Right lobe of liver (tissue), 6 donors: Measurements from ENCODE around the gene PLXNA4. TPM values are rescaled to one million over a fixed set of nuclear protein-coding genes. Genes with fewer than 3 reads are reported as not detected.

Experiments
- ATAC-seq, 4 donors: fragments of 200-7000 bp; cut with Tn5 transposase; one replicate each; pipeline ENCODE4 v1.9.1; 2020; ENCODE audit warnings: mild to moderate bottlenecking in 4 of 4, moderate library complexity in 4 of 4
- DNase-seq, 3 donors: peaks; one replicate each; pipeline ENCODE4 v3.0.0-alpha.2; 2020
- H3K27ac ChIP-seq, 3 donors: fragments of 200-600 bp; one replicate each; pipeline ENCODE4 v1.8.0; 2022
- H3K27me3 ChIP-seq, 2 donors: fragments of 200-600 bp; one replicate each; pipeline ENCODE4 v1.8.0; 2022
- H3K36me3 ChIP-seq, 4 donors: fragments of 200-600 bp; sonication (generic) in 1 of 4; one replicate each; pipeline versions ENCODE4 v1.5.1 to v1.8.0; 2017 to 2022; ENCODE audit warnings: control low read depth in 1 of 4
- H3K4me1 ChIP-seq, 4 donors: fragments of 200-600 bp; sonication (generic) in 1 of 4; one replicate each; pipeline versions ENCODE4 v1.5.1 to v1.8.0; 2017 to 2022; ENCODE audit warnings: control low read depth in 1 of 4
- H3K4me3 ChIP-seq, 3 donors: fragments of 200-600 bp; one replicate each; pipeline ENCODE4 v1.8.0; 2022
- H3K9me3 ChIP-seq, 4 donors: fragments of 200-600 bp; sonication (generic) in 1 of 4; one replicate each; pipeline versions ENCODE4 v1.5.1 to v1.8.0; 2017 to 2022; ENCODE audit warnings: control low read depth in 1 of 4
- CTCF ChIP-seq, 4 donors: fragments of 200-600 bp in 3 of 4; fragments of 450-650 bp in 1 of 4; IDR thresholded peaks; one replicate each; pipeline versions ENCODE4 v1.5.1 to v1.8.0; 2016 to 2022; ENCODE audit warnings: antibody characterized with exemption in 4 of 4, mild to moderate bottlenecking in 2 of 4
- POLR2A ChIP-seq: fragments of 450-650 bp; IDR thresholded peaks from one replicate; pipeline ENCODE4 v1.6.1; 2017; ENCODE audit warnings: antibody characterized with exemption, mild to moderate bottlenecking
- WGBS: methylation state at CpG from one replicate; pipeline ENCODE4 v1.1.6; 2018; ENCODE audit warnings: low coverage, low lambda C conversion rate; ENCODE audit not compliant: insufficient coverage; ENCODE audit errors: missing lambda C conversion rate; 5-methylcytosine and 5-hydroxymethylcytosine counted together
- intact Hi-C, 2 donors: fragments of 100-400 bp; cut with DNase I; formaldehyde crosslinking; loops; one replicate each; pipeline versions ENCODE4 v1.11.2 to v1.14.1; 2022
- total RNA-seq, 6 experiments: library from RNA; depleted of rRNA in 2 of 6; stranded (reverse); fragments of >200 nt in 2 of 6; fragmentation: NEBNext Ultra II Directional in 3 of 6; extraction: Animal tissue kit (Norgen Biotek cat#: 25700) in 3 of 6; gene quantifications; one replicate each; pipeline versions ENCODE4 v1.1.0 to v1.2.4, GENCODE V29; 2016 to 2023
- donor health status: DM: no; HTN: yes; CAD: no.
- donor health status: DM: no; HTN: no; CAD: no.
- donor health status: DM: no; HTN: no; CAD: no.
- donor health status: DM: no; HTN: yes; CAD: no.
- donor health status: DM: no; HTN: yes; CAD: no.

PLXNA4 gene
- total RNA-seq, 6 experiments from 2014 or later = 0.17 to 0.90 (median 0.30) TPM

GRCh38 chr7:132350741-132351140 is 225.5 kb downstream of the PLXNA4 start:
- intact Hi-C loops = no loop called here
- H3K4me3 ChIP-seq = no peak overlapping the region
- TF ChIP-seq POLR2A (no peak), CTCF (IDR thresholded peaks at IDR 0.05) (no peak)
- ATAC-seq (no peak), DNase-seq (no peak)
- H3K9me3 ChIP-seq = no peaks in the 10 kb centered on the region
- no peaks in the 10 kb centered on the region for H3K27me3 ChIP-seq
- no peak overlapping the region for H3K27ac ChIP-seq
- H3K4me1 ChIP-seq = no peaks in the 10 kb centered on the region
- H3K36me3 ChIP-seq = no peaks in the 10 kb centered on the region

GRCh38 chr7:132349075-132349474 is 227.2 kb downstream of the PLXNA4 start:
- TF ChIP-seq CTCF (IDR thresholded peaks at IDR 0.05) (no peak), POLR2A (no peak)
- no peak for DNase-seq
- intact Hi-C loops = no loop called here
- WGBS = 46% methylated on average over 2 of the region's 3 CpGs
- H3K27me3 ChIP-seq = no peaks in the 10 kb centered on the region
- H3K9me3 ChIP-seq = no peaks in the 10 kb centered on the region
- ATAC-seq = no peak
- no peak overlapping the region for H3K4me3 ChIP-seq
- H3K4me1 ChIP-seq = no peaks in the 10 kb centered on the region
- H3K27ac ChIP-seq = no peak overlapping the region
- H3K36me3 ChIP-seq = no peaks in the 10 kb centered on the region

GRCh38 chr7:132348341-132348740 is 227.9 kb downstream of the PLXNA4 start:
- no peak for TF ChIP-seq POLR2A
- no peak for TF ChIP-seq CTCF (IDR thresholded peaks at IDR 0.05)
- no peak overlapping the region for H3K27ac ChIP-seq
- H3K4me1 ChIP-seq = no peaks in the 10 kb centered on the region
- 31% methylated on average over 4 of the region's 4 CpGs for WGBS
- intact Hi-C loops = no loop called here
- no peaks in the 10 kb centered on the region for H3K36me3 ChIP-seq
- H3K4me3 ChIP-seq = no peak overlapping the region
- DNase-seq = no peak
- no peaks in the 10 kb centered on the region for H3K27me3 ChIP-seq
- no peaks in the 10 kb centered on the region for H3K9me3 ChIP-seq
- peak; percentile 35 to 68 (median 50) for ATAC-seq

- WGBS = 79% methylated on average over 2 of the region's 3 CpGs
- no peak for TF ChIP-seq POLR2A
- no peak for TF ChIP-seq CTCF (IDR thresholded peaks at IDR 0.05)
- H3K36me3 ChIP-seq = no peaks in the 10 kb centered on the region
- H3K27me3 ChIP-seq = no peaks in the 10 kb centered on the region
- no peak overlapping the region for H3K4me3 ChIP-seq
- ATAC-seq (no peak), DNase-seq (no peak)
- no peak overlapping the region for H3K27ac ChIP-seq
- no peaks in the 10 kb centered on the region for H3K9me3 ChIP-seq
- intact Hi-C loops = no loop called here
- no peaks in the 10 kb centered on the region for H3K4me1 ChIP-seq
Measured at GRCh38 chr7:132347858-132348257, 228.4 kb downstream of the PLXNA4 start.

GRCh38 chr7:132347123-132347522 is 229.1 kb downstream of the PLXNA4 start:
- Histone ChIP-seq H3K36me3 (no peaks in the 10 kb centered on the region), H3K27ac (no peak overlapping the region), H3K9me3 (no peaks in the 10 kb centered on the region), H3K4me3 (no peak overlapping the region), H3K27me3 (no peaks in the 10 kb centered on the region), H3K4me1 (no peaks in the 10 kb centered on the region)
- WGBS = 62% methylated on average over 6 of the region's 7 CpGs
- no peak for ATAC-seq
- no peak for DNase-seq
- intact Hi-C loops = no loop called here
- TF ChIP-seq CTCF (IDR thresholded peaks at IDR 0.05) = no peak
- TF ChIP-seq POLR2A = no peak
